Ascending aorta (tissue), 2 donors: Measurements from ENCODE around the gene RREB1. TPM values are rescaled to one million over a fixed set of nuclear protein-coding genes. Genes with fewer than 3 reads are reported as not detected.
A peak's percentile ranks its signal among the peaks of the same experiment; 100 is the strongest.

Source experiments
- DNase-seq, 2 donors: peaks; one replicate each; pipeline ENCODE4 v3.0.0-alpha.2; 2019; ENCODE audit warnings: low spot score in 2 of 2
- H3K27ac ChIP-seq, 2 donors: fragments of 200-600 bp; sonication (generic); one replicate each; pipeline ENCODE4 v1.5.1; 2016 to 2017; ENCODE audit warnings: mild to moderate bottlenecking in 1 of 2
- H3K27me3 ChIP-seq: fragments of 200-600 bp; sonication (generic); one replicate; pipeline ENCODE4 v1.5.1; 2017
- H3K36me3 ChIP-seq, 2 donors: fragments of 200-600 bp; sonication (generic); one replicate each; pipeline ENCODE4 v1.5.1; 2016
- H3K4me1 ChIP-seq, 2 donors: fragments of 200-600 bp; sonication (generic); one replicate each; pipeline ENCODE4 v1.5.1; 2016 to 2017; ENCODE audit warnings: mild to moderate bottlenecking in 1 of 2
- H3K4me3 ChIP-seq, 2 donors: fragments of 200-600 bp; sonication (generic); one replicate each; pipeline ENCODE4 v1.5.1; 2016 to 2017; ENCODE audit warnings: mild to moderate bottlenecking in 1 of 2
- H3K9me3 ChIP-seq, 2 donors: fragments of 200-600 bp; sonication (generic); one replicate each; pipeline ENCODE4 v1.5.1; 2016
- intact Hi-C: fragments of 100-400 bp; cut with DNase I; formaldehyde crosslinking; loops from one replicate; pipeline ENCODE4 v1.15.1; 2023
- total RNA-seq: library from RNA; depleted of rRNA; stranded (reverse); fragments of >200 nt; gene quantifications from one replicate; pipeline ENCODE4 v1.1.0, GENCODE V29; 2016
- TF ChIP-seq, protein P1 (sequence below), 3 experiments: fragments of 200-600 bp in 2 of 3; fragments of 450-650 bp in 1 of 3; sonication (generic) in 2 of 3; IDR thresholded peaks; one replicate each; pipeline ENCODE4 v1.5.1; 2016 to 2019; ENCODE audit warnings: antibody characterized with exemption in 3 of 3, mild to moderate bottlenecking in 1 of 3, moderate library complexity in 1 of 3

The RREB1 gene
- total RNA-seq, 1 donor from 2014 or later, result 48.9 TPM

DNA sequence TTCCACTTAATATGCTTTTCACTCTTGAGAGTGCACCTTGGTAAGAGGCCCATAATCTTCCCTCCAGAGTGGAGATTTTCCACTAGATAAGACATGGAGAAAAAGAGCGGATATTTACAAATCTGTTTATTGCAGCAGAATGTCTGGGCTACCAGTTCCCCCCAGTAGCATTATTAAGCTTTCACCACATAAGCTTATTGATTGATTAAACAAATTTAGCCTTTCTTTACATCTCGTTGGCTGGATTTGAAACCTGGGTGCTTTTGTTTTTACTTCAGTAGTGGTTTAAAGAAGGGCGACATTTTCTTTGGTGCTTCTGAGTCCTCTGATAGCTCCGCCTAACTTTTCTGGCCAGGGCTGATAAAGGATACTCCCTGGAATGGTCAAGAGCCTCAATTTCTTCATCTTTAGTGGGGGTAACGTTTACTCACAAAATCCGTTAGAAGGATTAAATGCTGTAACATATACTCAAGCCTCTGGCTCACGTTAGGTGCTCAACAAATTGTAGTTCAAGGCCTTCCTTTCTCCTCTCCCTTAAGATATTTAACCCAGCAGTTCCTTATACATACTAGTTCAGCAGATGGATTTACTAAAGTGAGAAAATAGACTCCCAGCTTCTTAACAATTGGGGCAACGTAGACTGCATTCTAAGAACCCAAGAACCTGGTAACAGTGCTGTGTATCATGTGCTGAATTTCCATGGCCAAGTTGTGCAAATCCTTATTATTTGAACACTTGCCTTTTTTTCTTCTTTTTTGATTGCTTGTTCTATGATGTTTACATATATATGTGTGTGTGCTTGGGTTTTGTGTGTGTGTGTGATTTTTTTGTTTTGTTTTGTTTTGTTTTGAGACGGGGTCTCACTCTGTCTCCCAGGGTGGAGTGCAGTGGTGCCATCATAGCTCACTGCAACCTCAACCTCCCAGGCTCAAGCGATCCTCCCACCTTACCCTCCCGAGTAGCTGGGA is 91.4 kb downstream of the RREB1 start:
- TF ChIP-seq, protein P1, sequence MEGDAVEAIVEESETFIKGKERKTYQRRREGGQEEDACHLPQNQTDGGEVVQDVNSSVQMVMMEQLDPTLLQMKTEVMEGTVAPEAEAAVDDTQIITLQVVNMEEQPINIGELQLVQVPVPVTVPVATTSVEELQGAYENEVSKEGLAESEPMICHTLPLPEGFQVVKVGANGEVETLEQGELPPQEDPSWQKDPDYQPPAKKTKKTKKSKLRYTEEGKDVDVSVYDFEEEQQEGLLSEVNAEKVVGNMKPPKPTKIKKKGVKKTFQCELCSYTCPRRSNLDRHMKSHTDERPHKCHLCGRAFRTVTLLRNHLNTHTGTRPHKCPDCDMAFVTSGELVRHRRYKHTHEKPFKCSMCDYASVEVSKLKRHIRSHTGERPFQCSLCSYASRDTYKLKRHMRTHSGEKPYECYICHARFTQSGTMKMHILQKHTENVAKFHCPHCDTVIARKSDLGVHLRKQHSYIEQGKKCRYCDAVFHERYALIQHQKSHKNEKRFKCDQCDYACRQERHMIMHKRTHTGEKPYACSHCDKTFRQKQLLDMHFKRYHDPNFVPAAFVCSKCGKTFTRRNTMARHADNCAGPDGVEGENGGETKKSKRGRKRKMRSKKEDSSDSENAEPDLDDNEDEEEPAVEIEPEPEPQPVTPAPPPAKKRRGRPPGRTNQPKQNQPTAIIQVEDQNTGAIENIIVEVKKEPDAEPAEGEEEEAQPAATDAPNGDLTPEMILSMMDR (IDR thresholded peaks at IDR 0.05), result no peak
- peaks cover 0 to 7% of the 10 kb centered on the region in 2 donors for H3K4me1 ChIP-seq
- no peak overlapping the region for H3K27ac ChIP-seq
- no peaks in the 10 kb centered on the region for H3K27me3 ChIP-seq
- H3K4me3 ChIP-seq, result no peak overlapping the region
- no peaks in the 10 kb centered on the region for H3K9me3 ChIP-seq
- DNase-seq, result no peak
- peaks cover 3 to 33% of the 10 kb centered on the region in 2 donors for H3K36me3 ChIP-seq
- intact Hi-C loops, result no loop called here

DNA sequence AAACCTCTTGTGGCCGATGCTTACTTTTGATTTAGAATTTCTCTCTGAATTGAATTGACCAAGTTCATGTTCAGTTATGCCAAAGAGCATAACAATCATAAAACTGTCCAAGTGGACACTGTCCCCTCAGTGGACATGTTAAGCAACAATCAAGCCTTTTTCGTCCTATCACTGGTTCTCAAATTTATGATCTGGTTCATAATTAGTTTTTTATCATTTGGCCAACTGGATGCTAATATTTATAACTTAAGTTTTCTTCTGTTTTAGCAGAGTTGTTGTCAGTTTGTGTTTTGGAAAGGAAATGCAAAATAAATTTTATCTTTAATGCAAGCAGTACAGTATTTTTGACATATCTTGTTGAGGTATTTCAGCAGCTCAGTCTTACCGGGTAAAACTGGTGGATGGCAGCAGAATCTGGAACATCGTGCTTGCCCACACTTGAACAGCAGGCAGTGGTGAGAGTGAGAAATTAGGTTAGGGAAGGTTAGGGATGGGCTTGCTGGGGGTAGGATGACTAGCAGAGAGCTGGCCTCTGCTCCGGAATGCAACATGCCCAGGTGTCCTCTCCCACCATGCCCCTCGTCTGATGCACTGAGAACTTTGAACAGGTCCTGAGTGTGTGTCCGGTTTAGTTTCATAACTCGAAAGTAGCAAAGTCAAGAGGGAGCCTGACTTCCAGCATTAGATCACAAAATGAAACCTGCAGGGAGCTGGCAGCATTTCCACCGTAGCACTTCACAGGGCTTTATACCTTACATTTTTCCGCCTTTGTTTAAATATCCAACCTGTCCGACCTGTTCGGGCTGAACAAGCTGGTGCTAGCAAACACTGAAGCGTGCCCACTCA is 93.1 kb downstream of the RREB1 start:
- no peak overlapping the region for H3K4me3 ChIP-seq
- no peaks in the 10 kb centered on the region for H3K27me3 ChIP-seq
- TF ChIP-seq, protein P1 (IDR thresholded peaks at IDR 0.05), result no peak
- H3K9me3 ChIP-seq, result no peaks in the 10 kb centered on the region
- no peak overlapping the region for H3K27ac ChIP-seq
- intact Hi-C loops, result no loop called here
- no peak for DNase-seq
- peaks cover 3 to 33% of the 10 kb centered on the region in 2 donors for H3K36me3 ChIP-seq
- no peaks in the 10 kb centered on the region for H3K4me1 ChIP-seq

DNA sequence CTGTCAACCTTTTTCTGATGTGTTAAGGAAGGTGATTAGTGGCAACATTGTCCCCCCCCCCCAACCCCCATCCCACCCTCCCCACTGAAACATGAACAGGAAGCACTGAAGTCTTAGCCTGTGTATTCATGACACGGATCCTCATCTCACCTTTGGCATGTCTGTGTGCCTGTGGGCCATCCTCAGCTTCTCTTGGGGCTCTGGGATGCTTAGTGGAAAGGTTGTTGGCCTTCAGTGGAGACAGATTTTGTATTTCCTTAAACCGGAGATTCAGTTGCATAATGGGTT is 93.6 kb downstream of the RREB1 start:
- Histone ChIP-seq H3K9me3 (no peaks in the 10 kb centered on the region), H3K27ac (no peak overlapping the region), H3K27me3 (no peaks in the 10 kb centered on the region), H3K4me1 (no peaks in the 10 kb centered on the region), H3K4me3 (no peak overlapping the region), H3K36me3 (peaks cover 3 to 33% of the 10 kb centered on the region in 2 donors)
- TF ChIP-seq, protein P1 (IDR thresholded peaks at IDR 0.05), result no peak
- no peak for DNase-seq
- intact Hi-C loops, result no loop called here

DNA sequence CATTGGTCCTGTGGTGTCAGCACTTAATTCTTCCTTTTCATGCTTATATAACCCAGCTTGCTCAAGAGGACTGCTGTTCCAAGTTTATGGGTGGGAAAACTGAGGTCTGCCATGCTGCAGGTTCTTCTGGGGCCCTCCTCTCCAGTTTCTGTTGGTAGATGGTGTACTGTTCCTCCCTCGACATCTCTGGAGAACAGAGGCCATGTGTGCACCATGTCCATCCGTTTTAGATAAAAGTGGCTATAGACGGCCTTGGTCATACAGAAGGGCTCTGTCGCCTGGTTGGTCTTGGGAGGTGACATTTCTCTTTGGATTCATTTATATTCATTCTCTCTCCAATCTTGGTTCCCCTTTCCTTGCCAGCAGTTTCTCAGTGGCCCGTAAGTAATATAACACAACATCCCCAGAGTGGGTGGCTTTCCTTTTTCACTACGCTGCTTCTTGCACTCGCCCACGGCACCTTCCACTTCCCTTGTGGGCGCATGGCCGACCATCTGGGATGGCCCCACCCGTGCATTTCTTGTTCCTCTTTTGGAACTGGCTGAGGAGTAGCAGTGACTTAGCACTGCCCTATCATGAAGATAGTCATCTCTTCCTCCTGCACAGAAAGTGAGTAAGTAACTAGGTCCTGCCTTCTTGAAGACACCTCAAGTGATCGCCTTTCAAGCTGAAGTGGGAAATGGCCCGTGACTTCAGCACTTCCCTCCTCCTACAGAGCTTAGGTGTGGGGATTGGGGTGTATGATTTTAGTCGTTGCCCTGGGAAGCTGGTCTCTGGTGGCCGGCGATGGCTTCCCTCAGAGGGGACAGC is 94.2 kb downstream of the RREB1 start:
- no peaks in the 10 kb centered on the region for H3K9me3 ChIP-seq
- TF ChIP-seq, protein P1 (IDR thresholded peaks at IDR 0.05), result no peak
- peaks cover 3 to 33% of the 10 kb centered on the region in 2 donors for H3K36me3 ChIP-seq
- DNase-seq, result peak; percentile 50 to 74
- no peaks in the 10 kb centered on the region for H3K27me3 ChIP-seq
- no peak overlapping the region for H3K4me3 ChIP-seq
- H3K4me1 ChIP-seq, result no peaks in the 10 kb centered on the region
- H3K27ac ChIP-seq, result peak overlapping the region in 1 of 2 donors; percentile 10
- intact Hi-C loops, result no loop called here

DNA sequence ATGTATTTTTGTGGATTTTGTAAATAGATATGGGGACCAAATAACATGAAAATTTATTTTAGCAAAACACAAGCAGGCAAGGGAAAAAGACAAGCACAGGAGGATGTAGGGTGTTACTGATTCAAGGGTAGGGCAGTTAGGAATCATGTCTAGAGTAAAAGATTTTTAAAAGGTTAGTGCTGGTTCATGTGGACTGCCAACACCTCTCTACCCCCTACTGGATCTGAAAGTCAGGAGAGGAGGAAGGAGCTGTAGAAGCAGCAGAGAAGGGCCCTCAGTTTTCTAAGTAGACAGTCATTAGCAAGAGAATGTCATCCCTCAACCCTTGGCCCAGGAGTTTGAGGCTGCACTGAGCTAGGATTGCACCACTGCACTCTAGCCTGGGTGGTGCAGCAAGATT is 95.2 kb downstream of the RREB1 start:
- Histone ChIP-seq H3K36me3 (peaks cover 7 to 36% of the 10 kb centered on the region in 2 donors), H3K27me3 (no peaks in the 10 kb centered on the region), H3K9me3 (no peaks in the 10 kb centered on the region), H3K27ac (no peak overlapping the region), H3K4me3 (no peak overlapping the region), H3K4me1 (no peaks in the 10 kb centered on the region)
- intact Hi-C loops, result no loop called here
- TF ChIP-seq, protein P1 (IDR thresholded peaks at IDR 0.05), result no peak
- no peak for DNase-seq
